Measurements from ENCODE around the gene MCM5.
"Not testable (repeated sequence)": the region's sequence is repeated elsewhere in the genome, so short reads cannot be mapped to it uniquely, and the experiment has no call there.

The MCM5 gene

DNA sequence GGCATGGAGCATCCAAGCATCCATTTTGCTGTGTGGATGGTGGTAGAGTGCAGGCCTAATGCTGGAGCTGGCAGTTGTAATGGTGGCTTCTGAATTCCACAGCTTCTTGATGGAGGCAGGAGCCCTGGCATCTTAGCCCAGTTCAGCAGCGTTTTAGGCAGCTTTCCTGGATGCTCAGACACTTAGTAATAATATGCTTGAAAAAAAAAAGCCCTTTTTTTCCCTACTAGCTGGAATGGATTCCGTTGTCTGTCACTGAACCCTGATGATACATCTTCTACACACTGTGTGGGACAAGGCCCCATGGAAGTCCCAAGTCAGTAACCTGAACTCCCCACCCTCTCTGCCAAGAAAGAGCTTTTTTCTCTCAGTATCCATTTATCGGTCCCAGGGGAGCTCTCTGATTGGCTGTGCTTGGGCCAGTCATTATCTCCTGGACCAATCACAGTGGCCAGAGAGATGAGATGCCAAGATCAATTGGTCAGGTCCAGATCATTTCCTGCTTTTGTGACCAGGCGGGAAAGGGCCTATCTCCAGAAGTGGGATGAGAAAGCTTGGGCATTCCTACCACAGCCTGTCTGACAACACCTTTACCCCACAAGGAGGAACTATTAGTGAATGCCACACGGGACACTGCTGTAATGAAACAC, 34.2 kb downstream of the MCM5 start:
- DNase-seq: no peak

GRCh38 chr22:35435201-35435740, 35.3 kb downstream of the MCM5 start:
- DNase-seq: no peak

DNA sequence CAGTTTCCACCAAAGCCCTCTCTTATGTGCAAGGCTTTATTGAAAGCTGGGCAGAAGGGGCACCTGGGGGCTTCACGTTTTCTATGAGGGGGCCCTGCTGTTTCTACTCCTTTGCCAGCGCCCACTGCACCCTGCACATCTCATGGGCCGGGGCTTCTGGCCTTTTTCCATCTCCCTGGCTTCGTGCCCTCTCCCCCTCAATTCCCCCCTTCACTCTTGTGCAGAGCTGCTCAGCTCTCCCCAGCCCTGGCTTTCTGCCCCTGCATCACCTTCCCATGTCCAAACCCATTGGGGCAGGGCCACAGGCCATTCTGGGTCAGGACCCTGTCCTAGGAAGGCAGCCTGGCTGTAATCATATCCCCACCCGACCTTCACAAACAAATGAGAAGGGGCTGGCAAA, 36.5 kb downstream of the MCM5 start:
- no peak for DNase-seq

DNA sequence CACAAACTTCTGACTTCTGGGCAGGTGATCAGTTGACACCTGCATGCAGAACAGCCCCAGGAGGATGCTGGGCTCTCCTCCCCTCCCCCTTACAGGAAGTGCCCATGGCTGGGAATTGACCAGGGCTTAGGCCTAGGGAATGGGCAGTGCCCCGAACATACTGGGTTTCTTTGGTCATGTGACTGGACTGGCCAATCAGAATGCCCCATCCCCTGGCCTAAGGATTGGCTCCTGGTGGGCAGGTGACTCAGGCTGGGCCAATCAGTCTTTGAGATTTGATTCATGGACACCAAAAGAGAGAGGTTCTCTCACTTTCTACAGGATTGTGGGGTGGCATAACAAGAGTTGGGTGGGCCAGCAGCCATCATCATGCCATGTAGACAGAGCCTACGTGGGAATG, 37.1 kb downstream of the MCM5 start:
- DNase-seq: no peak

DNA sequence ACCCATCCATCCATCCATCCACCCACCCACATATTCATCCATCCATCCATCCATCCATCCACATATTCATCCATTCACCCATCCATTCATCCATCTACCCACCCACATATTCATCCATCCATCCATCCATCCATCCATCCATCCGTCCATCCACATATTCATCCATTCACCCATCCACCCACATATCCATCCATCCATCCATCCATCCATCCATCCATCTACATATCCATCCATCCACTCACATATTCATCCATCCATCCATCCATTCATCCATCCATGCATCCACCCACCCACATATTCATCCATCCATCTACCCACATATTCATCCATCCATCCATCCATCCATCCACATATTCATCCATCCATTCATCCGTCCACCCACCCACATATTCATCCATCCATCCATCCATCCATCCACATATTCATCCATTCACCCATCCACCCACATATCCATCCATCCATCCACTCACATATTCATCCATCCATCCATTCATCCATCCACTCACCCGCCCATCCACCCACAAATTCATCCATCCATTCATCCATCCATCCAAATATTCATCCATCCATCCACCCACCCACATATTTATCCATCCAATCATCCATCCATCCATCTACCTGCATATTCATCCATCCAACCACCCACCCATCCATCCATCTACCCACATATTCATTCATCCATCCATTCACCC, 38.9 kb downstream of the MCM5 start:
- DNase-seq: not testable (repeated sequence)

- DNase-seq: no peak
Observed at GRCh38 chr22:35439365-35439717, 39.4 kb downstream of the MCM5 start.

GRCh38 chr22:35440129-35440528, 40.2 kb downstream of the MCM5 start:
- DNase-seq: no peak

DNA sequence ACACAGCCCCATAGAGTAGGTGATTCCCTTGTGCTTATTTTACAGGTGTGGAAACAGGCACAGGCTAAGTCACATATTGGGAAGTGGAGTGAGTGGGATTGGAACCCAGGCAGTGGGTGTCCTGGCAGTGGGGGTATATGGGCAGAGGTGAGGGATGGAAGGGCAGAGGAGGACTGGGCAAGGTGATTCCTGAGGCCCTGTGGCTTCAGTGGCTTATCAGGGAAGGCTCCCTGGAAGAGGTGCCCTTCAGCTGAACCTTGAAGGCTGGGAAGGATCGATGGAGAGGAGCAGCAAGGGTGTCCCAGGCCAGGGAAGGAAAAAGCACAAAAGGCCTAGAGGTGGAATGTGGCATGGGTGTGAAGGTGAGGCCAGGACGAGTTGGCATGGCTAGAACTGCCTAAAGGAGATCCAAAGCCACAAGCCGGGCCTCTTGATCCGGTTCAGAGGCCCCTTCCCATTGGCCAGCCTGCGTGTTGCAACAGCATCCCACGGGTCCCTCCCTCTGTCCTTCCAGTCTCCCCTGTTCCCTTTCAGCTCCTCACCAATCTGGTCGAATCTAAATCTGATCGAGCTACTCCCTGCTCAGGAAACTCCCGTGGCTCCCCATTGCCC, 41.7 kb downstream of the MCM5 start:
- no peak for DNase-seq

- DNase-seq: no peak
Observed at GRCh38 chr22:35442471-35442870, 42.5 kb downstream of the MCM5 start.

- no peak for DNase-seq
Observed at GRCh38 chr22:35443338-35443737, 43.4 kb downstream of the MCM5 start.

GRCh38 chr22:35443790-35444684, 44.1 kb downstream of the MCM5 start:
- no peak for DNase-seq

GRCh38 chr22:35444685-35445399, 44.9 kb downstream of the MCM5 start:
- no peak for DNase-seq

GRCh38 chr22:35445933-35446332, 46.0 kb downstream of the MCM5 start:
- DNase-seq: no peak

DNA sequence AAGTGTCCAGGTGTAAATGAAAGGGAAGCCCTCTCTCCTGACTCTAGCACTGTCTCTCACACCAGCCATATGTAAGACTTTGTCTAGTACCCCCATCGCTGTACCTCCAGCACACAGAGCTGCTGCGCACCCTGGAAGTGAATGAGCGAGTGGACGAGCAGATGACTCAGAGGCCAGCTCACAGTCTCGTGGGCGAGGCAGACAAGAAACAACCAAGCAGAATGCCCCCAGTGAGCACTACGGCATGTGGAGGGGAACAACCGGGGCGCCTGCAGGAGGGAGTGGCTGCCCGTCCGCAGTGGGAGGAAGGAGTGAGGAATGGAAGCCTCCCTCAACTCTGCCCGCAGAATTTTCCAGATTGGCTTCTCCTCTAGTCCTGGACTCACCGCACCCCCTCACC, 46.4 kb downstream of the MCM5 start:
- DNase-seq: no peak

- no peak for DNase-seq
Observed at GRCh38 chr22:35448523-35448922, 48.6 kb downstream of the MCM5 start.

GRCh38 chr22:35449829-35450689, 50.1 kb downstream of the MCM5 start:
- no peak for DNase-seq

- no peak for DNase-seq
Observed at GRCh38 chr22:35450824-35451569, 51.1 kb downstream of the MCM5 start.

- DNase-seq: no peak
Observed at GRCh38 chr22:35451592-35451991, 51.7 kb downstream of the MCM5 start.

GRCh38 chr22:35452351-35452781, 52.4 kb downstream of the MCM5 start:
- no peak for DNase-seq
